ENCODE measurements around the gene LRRK1.

Gene LRRK1

DNA sequence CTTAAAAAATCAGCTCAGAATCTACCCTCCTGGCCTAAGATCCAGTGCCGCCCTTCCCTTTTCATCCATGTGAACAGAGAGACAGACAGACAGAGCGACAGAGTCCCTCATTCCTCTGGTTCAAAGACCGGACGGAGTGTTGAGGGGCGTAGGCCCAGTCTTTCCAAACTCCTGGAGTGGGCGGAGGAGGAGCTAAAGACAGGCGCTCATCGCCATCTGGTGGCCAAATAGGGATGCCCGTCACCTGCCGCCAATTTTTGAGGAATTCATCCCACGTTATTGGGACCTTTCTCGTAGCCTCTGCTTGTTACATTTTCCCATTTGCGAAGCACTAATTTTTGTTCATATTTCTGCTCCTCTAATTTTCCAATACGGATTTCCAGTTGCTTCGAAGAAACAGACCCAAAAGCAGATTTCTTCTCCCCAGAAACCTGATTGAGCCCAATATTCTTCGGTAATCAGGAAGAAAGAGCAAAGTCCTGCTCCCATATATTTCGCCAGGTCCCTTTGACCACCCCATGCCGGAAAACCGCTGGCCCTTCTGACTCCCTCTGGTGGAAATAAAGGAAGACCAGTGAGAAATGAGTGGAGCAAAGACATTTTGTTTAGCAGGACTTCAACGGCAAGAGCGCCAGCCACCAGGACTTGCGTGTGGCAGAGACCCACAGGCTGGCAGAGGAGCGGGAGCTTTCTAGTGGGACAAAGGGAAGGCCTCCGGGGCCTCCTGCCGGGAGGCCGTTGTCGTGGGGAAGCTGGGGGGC is 88.0 kb downstream of the LRRK1 start:
- Mint-ChIP-seq H3K4me1 (ENCODE audit: low read depth) (peaks cover 14% of the 10 kb centered on the region), H3K9me3 (ENCODE audit: low read depth) (no peaks in the 10 kb centered on the region), H3K36me3 (no peaks in the 10 kb centered on the region), H3K27ac (no peak overlapping the region), H3K27me3 (no peaks in the 10 kb centered on the region), H3K4me3 (peak overlapping the region; percentile 91)

- peak overlapping the region; percentile 50 for H3K27ac Mint-ChIP-seq
- H3K27me3 Mint-ChIP-seq: no peaks in the 10 kb centered on the region
- no peaks in the 10 kb centered on the region for H3K36me3 Mint-ChIP-seq
- H3K4me1 Mint-ChIP-seq (ENCODE audit: low read depth): peaks cover 14% of the 10 kb centered on the region
- H3K4me3 Mint-ChIP-seq: peak overlapping the region; percentile 91
- H3K9me3 Mint-ChIP-seq (ENCODE audit: low read depth): no peaks in the 10 kb centered on the region
Observed at GRCh38 chr15:101008158-101009139, 89.3 kb downstream of the LRRK1 start.

- H3K27me3 Mint-ChIP-seq: no peaks in the 10 kb centered on the region
- peaks cover 14% of the 10 kb centered on the region for H3K4me1 Mint-ChIP-seq (ENCODE audit: low read depth)
- H3K4me3 Mint-ChIP-seq: peak overlapping the region; percentile 91
- H3K27ac Mint-ChIP-seq: no peak overlapping the region
- no peaks in the 10 kb centered on the region for H3K36me3 Mint-ChIP-seq
- no peaks in the 10 kb centered on the region for H3K9me3 Mint-ChIP-seq (ENCODE audit: low read depth)
Observed at GRCh38 chr15:101009176-101009575, 90.0 kb downstream of the LRRK1 start.

- Mint-ChIP-seq H3K27ac (no peak overlapping the region), H3K27me3 (no peaks in the 10 kb centered on the region), H3K36me3 (no peaks in the 10 kb centered on the region), H3K4me1 (ENCODE audit: low read depth) (peaks cover 14% of the 10 kb centered on the region), H3K4me3 (no peak overlapping the region), H3K9me3 (ENCODE audit: low read depth) (no peaks in the 10 kb centered on the region)
Observed at GRCh38 chr15:101010781-101011180, 91.6 kb downstream of the LRRK1 start.

- Mint-ChIP-seq H3K36me3 (no peaks in the 10 kb centered on the region), H3K4me3 (no peak overlapping the region), H3K27ac (no peak overlapping the region), H3K4me1 (ENCODE audit: low read depth) (peaks cover 8% of the 10 kb centered on the region), H3K9me3 (ENCODE audit: low read depth) (no peaks in the 10 kb centered on the region), H3K27me3 (no peaks in the 10 kb centered on the region)
Observed at GRCh38 chr15:101012326-101013200, 93.4 kb downstream of the LRRK1 start.

DNA sequence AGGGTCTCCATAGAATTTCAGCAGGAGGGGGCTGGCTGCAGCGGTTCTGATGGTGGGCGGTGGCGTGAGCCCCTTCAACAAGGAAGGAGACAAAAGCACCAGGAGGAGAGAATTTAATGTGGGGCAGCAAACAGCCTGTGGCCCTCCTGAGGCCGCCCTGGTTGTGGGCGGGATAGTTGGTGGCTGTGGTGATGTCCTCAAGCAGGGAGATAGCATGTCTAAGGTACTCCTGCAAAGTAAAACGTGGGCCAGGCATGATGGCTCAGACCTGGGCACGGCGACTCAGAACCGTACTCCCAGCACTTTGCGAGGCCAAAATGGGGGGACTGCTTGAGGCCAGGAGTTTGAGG is 94.0 kb downstream of the LRRK1 start:
- Mint-ChIP-seq H3K36me3 (no peaks in the 10 kb centered on the region), H3K4me1 (ENCODE audit: low read depth) (peaks cover 4% of the 10 kb centered on the region), H3K4me3 (no peak overlapping the region), H3K9me3 (ENCODE audit: low read depth) (no peaks in the 10 kb centered on the region), H3K27ac (no peak overlapping the region), H3K27me3 (no peaks in the 10 kb centered on the region)

DNA sequence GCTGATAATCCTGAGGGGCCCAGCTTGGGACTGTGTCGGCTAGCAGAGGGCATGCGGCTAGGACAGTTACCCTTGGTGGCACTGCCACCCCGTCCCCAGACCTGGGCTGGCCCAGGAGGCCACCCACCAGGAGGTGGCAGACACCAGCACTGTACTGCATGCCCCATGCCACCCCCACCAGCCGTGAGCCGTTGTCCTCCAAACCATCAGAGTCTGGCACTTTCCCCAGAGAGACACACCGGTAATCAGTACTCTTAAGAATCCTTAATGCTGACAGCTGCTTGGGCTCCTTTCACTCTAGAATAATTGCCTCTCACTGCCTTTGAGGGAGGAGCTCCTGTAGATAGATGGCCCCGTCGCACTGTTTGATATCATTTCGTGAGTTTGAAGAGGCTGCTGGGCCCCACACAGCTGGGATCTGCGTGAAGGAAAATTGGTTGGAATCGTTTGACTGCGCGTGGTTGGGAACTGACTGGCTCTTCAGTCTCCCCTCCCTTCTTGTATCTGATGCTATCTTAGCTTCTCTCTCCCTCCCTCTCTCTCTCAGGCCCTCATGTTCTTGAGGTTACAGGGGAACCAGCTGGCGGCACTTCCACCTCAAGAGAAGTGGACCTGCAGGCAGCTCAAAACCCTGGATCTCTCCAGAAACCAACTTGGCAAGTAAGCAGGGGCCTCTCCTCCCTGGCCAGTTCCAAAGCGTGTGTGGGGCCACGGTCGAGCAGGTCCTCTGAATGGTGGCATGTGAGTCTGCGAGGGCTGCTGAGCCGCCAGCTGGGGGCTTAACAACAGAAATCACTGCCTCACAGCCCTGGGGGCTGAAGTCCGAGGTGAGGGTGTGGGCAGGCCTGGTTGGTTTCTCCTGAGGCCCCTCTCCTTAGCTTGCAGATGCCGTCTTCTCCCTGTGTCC is 94.9 kb downstream of the LRRK1 start:
- Mint-ChIP-seq H3K4me3 (no peak overlapping the region), H3K27me3 (no peaks in the 10 kb centered on the region), H3K9me3 (ENCODE audit: low read depth) (no peaks in the 10 kb centered on the region), H3K27ac (no peak overlapping the region), H3K4me1 (ENCODE audit: low read depth) (no peaks in the 10 kb centered on the region), H3K36me3 (no peaks in the 10 kb centered on the region)

- Mint-ChIP-seq H3K4me1 (ENCODE audit: low read depth) (no peaks in the 10 kb centered on the region), H3K27ac (no peak overlapping the region), H3K36me3 (no peaks in the 10 kb centered on the region), H3K27me3 (no peaks in the 10 kb centered on the region), H3K4me3 (no peak overlapping the region), H3K9me3 (ENCODE audit: low read depth) (no peaks in the 10 kb centered on the region)
Observed at GRCh38 chr15:101014921-101015841, 96.0 kb downstream of the LRRK1 start.

GRCh38 chr15:101016581-101016980 is 97.4 kb downstream of the LRRK1 start:
- no peak overlapping the region for H3K27ac Mint-ChIP-seq
- no peaks in the 10 kb centered on the region for H3K4me1 Mint-ChIP-seq (ENCODE audit: low read depth)
- H3K27me3 Mint-ChIP-seq: no peaks in the 10 kb centered on the region
- H3K9me3 Mint-ChIP-seq (ENCODE audit: low read depth): no peaks in the 10 kb centered on the region
- no peaks in the 10 kb centered on the region for H3K36me3 Mint-ChIP-seq
- H3K4me3 Mint-ChIP-seq: no peak overlapping the region

- Mint-ChIP-seq H3K4me3 (no peak overlapping the region), H3K27ac (no peak overlapping the region), H3K9me3 (ENCODE audit: low read depth) (no peaks in the 10 kb centered on the region), H3K36me3 (no peaks in the 10 kb centered on the region), H3K27me3 (no peaks in the 10 kb centered on the region), H3K4me1 (ENCODE audit: low read depth) (no peaks in the 10 kb centered on the region)
Observed at GRCh38 chr15:101017093-101017754, 98.1 kb downstream of the LRRK1 start.

- H3K4me3 Mint-ChIP-seq: no peak overlapping the region
- no peaks in the 10 kb centered on the region for H3K36me3 Mint-ChIP-seq
- no peak overlapping the region for H3K27ac Mint-ChIP-seq
- no peaks in the 10 kb centered on the region for H3K27me3 Mint-ChIP-seq
- H3K9me3 Mint-ChIP-seq (ENCODE audit: low read depth): no peaks in the 10 kb centered on the region
- no peaks in the 10 kb centered on the region for H3K4me1 Mint-ChIP-seq (ENCODE audit: low read depth)
Observed at GRCh38 chr15:101018016-101018415, 98.9 kb downstream of the LRRK1 start.

DNA sequence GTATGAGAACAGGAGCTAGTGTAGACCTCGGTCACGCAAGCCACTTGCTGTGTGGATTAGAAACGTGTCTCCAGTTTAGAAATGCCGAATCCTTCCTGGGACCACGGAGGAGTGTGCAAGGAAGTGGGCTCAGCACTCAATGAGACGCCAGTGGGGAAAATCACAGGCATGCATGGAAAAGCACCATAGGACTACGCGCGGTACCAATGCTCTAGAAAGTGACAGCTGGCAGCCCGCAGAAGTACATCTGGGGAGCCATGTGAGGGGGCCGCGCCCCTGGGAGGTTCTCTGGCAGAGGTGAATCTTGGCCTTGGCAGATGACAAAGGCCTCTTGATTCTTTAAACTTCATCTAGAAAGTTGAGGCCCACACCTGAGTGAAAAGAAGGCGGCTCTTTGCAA is 99.3 kb downstream of the LRRK1 start:
- no peaks in the 10 kb centered on the region for H3K36me3 Mint-ChIP-seq
- no peaks in the 10 kb centered on the region for H3K27me3 Mint-ChIP-seq

More for the DNA sequence above, 99.3 kb downstream of the LRRK1 start:
- no peak overlapping the region for H3K27ac Mint-ChIP-seq
- no peaks in the 10 kb centered on the region for H3K4me1 Mint-ChIP-seq (ENCODE audit: low read depth)
- H3K4me3 Mint-ChIP-seq: no peak overlapping the region
- H3K9me3 Mint-ChIP-seq (ENCODE audit: low read depth): no peaks in the 10 kb centered on the region

Measured in activated naive CD8-positive, alpha-beta T cell (primary cell).